ENCODE measurements around the gene MRPL33. TPM values are rescaled to one million over a fixed set of nuclear protein-coding genes. Genes with fewer than 3 reads are reported as not detected.
"Not testable (repeated sequence)": the region's sequence is repeated elsewhere in the genome, so short reads cannot be mapped to it uniquely, and the experiment has no call there.

Gene MRPL33
- total RNA-seq, 1 donor, result 119 TPM

DNA sequence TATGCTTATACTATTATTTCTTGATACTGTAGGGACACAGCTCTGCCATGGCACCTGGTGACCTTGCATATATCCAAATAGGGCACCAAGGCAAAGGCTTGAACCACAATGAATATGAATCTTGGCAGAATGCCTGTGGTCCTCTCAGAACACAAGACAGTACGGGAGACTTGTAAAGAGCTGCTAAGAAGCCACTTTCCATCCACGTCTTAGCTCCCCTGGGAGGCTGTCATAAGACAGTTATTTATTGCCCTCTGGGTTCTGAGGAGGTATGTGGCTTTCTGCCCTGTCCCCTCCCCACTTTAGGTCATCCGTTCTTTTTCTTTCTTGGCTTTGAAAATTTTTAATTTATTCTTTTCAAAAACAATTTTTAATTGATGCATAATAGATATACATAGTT lies 29.8 kb upstream of the MRPL33 start:
- TF ChIP-seq, protein P1, sequence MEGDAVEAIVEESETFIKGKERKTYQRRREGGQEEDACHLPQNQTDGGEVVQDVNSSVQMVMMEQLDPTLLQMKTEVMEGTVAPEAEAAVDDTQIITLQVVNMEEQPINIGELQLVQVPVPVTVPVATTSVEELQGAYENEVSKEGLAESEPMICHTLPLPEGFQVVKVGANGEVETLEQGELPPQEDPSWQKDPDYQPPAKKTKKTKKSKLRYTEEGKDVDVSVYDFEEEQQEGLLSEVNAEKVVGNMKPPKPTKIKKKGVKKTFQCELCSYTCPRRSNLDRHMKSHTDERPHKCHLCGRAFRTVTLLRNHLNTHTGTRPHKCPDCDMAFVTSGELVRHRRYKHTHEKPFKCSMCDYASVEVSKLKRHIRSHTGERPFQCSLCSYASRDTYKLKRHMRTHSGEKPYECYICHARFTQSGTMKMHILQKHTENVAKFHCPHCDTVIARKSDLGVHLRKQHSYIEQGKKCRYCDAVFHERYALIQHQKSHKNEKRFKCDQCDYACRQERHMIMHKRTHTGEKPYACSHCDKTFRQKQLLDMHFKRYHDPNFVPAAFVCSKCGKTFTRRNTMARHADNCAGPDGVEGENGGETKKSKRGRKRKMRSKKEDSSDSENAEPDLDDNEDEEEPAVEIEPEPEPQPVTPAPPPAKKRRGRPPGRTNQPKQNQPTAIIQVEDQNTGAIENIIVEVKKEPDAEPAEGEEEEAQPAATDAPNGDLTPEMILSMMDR (IDR thresholded peaks at IDR 0.05; ENCODE audit: insufficient read depth, low read depth, low read length), result no peak
- no peak for DNase-seq (ENCODE audit: low read depth)
- no peak overlapping the region for H3K4me3 ChIP-seq (ENCODE audit: low read depth, low read length)

DNA sequence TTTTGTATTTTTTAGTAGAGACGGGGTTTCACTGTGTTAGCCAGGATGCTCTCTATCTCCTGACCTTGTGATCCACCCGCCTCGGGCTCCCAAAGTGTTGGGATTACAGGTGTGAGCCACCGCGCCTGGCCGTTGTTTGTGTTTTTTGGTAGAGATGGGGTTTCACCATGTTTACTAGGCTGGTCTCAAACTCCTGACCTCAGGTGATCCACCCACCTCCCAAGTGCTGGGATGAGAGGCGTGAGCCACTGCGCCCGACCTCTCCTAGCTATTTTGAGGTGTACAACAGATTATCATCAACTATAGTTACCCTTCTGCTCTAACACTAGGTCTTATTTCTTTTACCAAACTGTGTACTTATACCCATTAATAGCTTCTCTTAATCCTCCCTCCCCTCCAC lies 28.9 kb upstream of the MRPL33 start:
- H3K4me3 ChIP-seq (ENCODE audit: low read depth, low read length), result no peak overlapping the region
- TF ChIP-seq, protein P1 (IDR thresholded peaks at IDR 0.05; ENCODE audit: insufficient read depth, low read depth, low read length), result no peak
- no peak for DNase-seq (ENCODE audit: low read depth)

DNA sequence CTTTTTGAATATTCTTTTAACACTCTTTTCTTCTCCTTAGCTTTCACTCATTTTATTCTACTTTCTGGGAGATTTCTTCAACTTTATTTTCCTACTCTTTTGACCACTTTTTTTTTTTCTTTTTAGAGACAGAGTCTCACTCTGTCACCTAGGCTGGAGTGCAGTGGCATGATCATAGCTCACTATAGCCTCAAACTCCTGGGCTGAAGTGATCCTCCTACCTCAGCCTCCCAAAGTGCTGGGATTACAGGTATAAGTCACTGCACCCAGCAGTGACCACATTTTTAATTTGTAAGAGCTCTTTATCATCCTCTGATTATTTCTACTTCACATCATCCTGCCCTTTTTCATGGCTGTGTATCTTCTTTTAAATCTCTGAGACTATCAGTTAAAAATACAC lies 26.0 kb upstream of the MRPL33 start:
- DNase-seq (ENCODE audit: low read depth); H3K4me3 ChIP-seq (ENCODE audit: low read depth, low read length): not testable (repeated sequence)

GRCh38 chr2:27746325-27746724 lies 25.2 kb upstream of the MRPL33 start:
- DNase-seq (ENCODE audit: low read depth), result no peak
- H3K4me3 ChIP-seq (ENCODE audit: low read depth, low read length), result no peak overlapping the region
- TF ChIP-seq, protein P1 (IDR thresholded peaks at IDR 0.05; ENCODE audit: insufficient read depth, low read depth, low read length), result no peak

DNA sequence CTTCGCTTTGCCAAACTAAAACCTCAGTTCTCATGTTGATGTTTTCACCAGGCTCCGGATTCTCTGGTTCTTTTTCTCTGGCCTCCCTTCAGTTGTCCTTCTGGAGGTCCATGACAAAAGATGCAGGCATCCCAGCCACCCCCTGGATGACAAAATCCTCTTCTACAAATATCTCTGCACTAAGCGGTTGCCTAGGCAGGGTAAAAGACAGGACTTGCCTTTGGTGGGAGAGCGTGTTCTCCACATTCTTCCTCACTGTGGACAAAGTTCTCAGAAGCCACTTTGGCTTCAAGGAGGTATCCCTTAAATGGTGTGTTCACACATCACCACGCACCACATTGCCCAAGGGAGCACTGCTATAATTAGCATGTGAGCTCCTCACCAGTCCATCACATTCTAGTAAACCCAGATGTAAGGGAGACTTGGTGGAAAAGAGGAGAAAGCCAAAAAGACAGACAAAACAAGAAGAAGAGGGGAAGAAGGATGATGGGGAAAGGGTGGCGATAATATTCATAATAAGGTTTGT lies 23.6 kb upstream of the MRPL33 start:
- TF ChIP-seq, protein P1 (IDR thresholded peaks at IDR 0.05; ENCODE audit: insufficient read depth, low read depth, low read length), result no peak
- no peak for DNase-seq (ENCODE audit: low read depth)
- no peak overlapping the region for H3K4me3 ChIP-seq (ENCODE audit: low read depth, low read length)

DNA sequence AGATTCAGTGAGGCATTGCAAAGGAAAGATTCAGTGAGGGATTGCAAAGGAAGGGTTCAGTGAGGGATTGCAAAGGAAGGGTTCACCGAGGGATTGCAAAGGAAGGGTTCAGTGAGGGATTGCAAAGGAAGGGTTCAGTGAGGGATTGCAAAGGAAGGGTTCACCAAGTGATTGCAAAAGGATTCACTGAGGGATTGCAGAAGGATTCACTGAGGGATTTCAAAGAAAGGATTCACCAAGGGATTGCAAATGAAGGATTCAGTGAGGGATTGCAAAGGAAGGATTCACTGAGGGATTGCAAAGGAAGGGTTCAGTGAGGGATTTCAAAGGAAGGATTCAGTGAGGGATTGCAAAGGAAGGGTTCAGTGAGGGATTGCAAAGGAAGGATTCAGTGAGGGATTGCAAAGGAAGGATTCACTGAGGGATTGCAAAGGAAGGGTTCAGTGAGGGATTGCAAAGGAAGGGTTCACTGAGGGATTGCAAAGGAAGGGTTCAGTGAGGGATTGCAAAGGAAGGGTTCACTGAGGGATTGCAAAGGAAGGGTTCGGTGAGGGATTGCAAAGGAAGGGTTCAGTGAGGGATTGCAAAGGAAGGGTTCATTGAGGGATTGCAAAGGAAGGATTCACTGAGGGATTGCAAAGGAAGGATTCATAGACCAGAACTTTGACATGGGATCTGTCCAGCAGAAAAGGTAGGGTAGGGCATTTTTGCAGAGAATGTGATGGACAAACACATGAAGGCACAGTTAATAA lies 22.5 kb upstream of the MRPL33 start:
- DNase-seq (ENCODE audit: low read depth); H3K4me3 ChIP-seq (ENCODE audit: low read depth, low read length): not testable (repeated sequence)

DNA sequence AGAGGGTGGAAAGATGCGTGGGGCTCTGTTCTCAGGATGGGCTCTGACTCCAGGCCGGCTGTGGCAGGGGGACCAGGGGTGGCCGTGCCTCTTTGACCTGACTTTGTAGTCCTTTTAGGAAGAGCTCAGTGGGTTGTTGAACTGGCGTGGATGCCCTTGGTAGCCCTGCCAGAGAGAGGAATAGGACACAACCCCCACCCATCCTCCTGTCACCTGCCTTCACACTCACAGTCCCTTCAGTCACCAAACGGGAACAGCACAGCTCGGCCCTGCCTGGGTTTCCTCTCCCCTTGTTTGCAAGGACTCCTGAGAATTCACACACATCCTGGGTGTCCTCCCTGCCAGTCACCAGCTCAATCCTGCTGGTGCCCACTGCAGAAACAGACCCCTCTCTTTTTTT lies 20.1 kb upstream of the MRPL33 start:
- TF ChIP-seq, protein P1 (IDR thresholded peaks at IDR 0.05; ENCODE audit: insufficient read depth, low read depth, low read length), result no peak
- no peak for DNase-seq (ENCODE audit: low read depth)
- no peak overlapping the region for H3K4me3 ChIP-seq (ENCODE audit: low read depth, low read length)

All from fibroblast of villous mesenchyme (primary cell).